Transverse colon (tissue), 4 donors: Measurements from ENCODE around the gene CLDN20. TPM values are rescaled to one million over a fixed set of nuclear protein-coding genes. Genes with fewer than 3 reads are reported as not detected.

ENCODE experiments used
- DNase-seq: peaks from one replicate; pipeline ENCODE4 v3.0.0-alpha.2; 2019
- H3K27ac ChIP-seq, 4 donors: fragments of 200-600 bp; sonication (generic); 2 replicates each; pipeline ENCODE4 v1.5.1; 2016 to 2018; ENCODE audit warnings: inconsistent platforms in 4 of 4
- H3K27me3 ChIP-seq: fragments of 200-600 bp; sonication (generic); 2 replicates; pipeline ENCODE4 v1.5.1; 2017; ENCODE audit warnings: inconsistent platforms
- H3K36me3 ChIP-seq, 4 donors: fragments of 200-600 bp; sonication (generic); 2 replicates each; pipeline ENCODE4 v1.5.1; 2017 to 2019; ENCODE audit warnings: inconsistent platforms in 4 of 4
- H3K4me1 ChIP-seq, 4 donors: fragments of 200-600 bp; sonication (generic); 2 replicates each; pipeline ENCODE4 v1.5.1; 2017 to 2020; ENCODE audit warnings: inconsistent platforms in 4 of 4
- H3K4me3 ChIP-seq, 4 donors: fragments of 200-600 bp; sonication (generic); 1 replicate in 1 of 4; 2 replicates in 3 of 4; pipeline versions ENCODE4 v1.5.1 to v1.6.1; 2017 to 2019; ENCODE audit warnings: inconsistent platforms in 4 of 4
- H3K9me3 ChIP-seq, 2 donors: fragments of 200-600 bp; sonication (generic); 2 replicates each; pipeline ENCODE4 v1.5.1; 2017 to 2019; ENCODE audit warnings: inconsistent platforms in 2 of 2
- CTCF ChIP-seq, 5 experiments: fragments of 200-600 bp in 3 of 5; fragments of 450-650 bp in 2 of 5; sonication (generic) in 3 of 5; IDR thresholded peaks; 1 replicate in 2 of 5; 2 replicates in 3 of 5; pipeline ENCODE4 v1.5.1; 2016 to 2017; ENCODE audit warnings: antibody characterized with exemption in 5 of 5, inconsistent platforms in 3 of 5, mild to moderate bottlenecking in 2 of 5, moderate library complexity in 1 of 5
- EP300 ChIP-seq: sonication (generic); formaldehyde crosslinking; IDR thresholded peaks from one replicate; pipeline ENCODE4 v1.6.1; 2017; ENCODE audit warnings: antibody characterized with exemption, low read depth
- POLR2A ChIP-seq: fragments of 450-650 bp; IDR thresholded peaks from one replicate; pipeline ENCODE4 v1.6.1; 2016; ENCODE audit warnings: antibody characterized with exemption, mild to moderate bottlenecking, moderate library complexity
- POLR2AphosphoS5 ChIP-seq, 3 donors: sonication (generic); formaldehyde crosslinking; IDR thresholded peaks; one replicate each; pipeline ENCODE4 v1.6.1; 2016; ENCODE audit warnings: antibody characterized with exemption in 3 of 3
- WGBS, 2 donors: methylation state at CpG; one replicate each; pipeline ENCODE4 v1.1.5; 2018; ENCODE audit warnings: low coverage in 1 of 2; 5-methylcytosine and 5-hydroxymethylcytosine counted together
- in situ Hi-C, 4 donors: fragments of 200-750 bp; cut with MboI; loops; one replicate each; pipeline versions ENCODE4 v1.15.0 to v1.15.1; 2017; ENCODE audit warnings: low sequenced_read_pairs in 3 of 4, low pct_ligation_motif_present in 1 of 4, low pct_unique_long_range_greater_than_20kb in 1 of 4
- intact Hi-C: fragments of 100-400 bp; cut with DNase I; formaldehyde crosslinking; loops from one replicate; pipeline ENCODE4 v1.15.1; 2023; ENCODE audit warnings: low total_unique reads
- total RNA-seq, 4 donors: library from RNA; depleted of rRNA; stranded (reverse); fragments of >200 nt; gene quantifications; one replicate each; pipeline ENCODE4 v1.1.0, GENCODE V29; 2016

The CLDN20 gene
- total RNA-seq, 4 donors from 2014 or later: not detected

- Histone ChIP-seq H3K36me3 (no peaks in the 10 kb centered on the region), H3K4me3 (no peak overlapping the region), H3K27me3 (no peaks in the 10 kb centered on the region), H3K4me1 (peaks cover 0 to 3% (median 0%) of the 10 kb centered on the region in 4 donors), H3K9me3 (no peaks in the 10 kb centered on the region), H3K27ac (no peak overlapping the region)
- in situ Hi-C loops: loop anchor here (10.0 to 25.0 kb wide), 4 partner anchors 199 to 1236 kb away; no protein-coding TSS in a partner anchor
- TF ChIP-seq EP300 (no peak), CTCF (IDR thresholded peaks at IDR 0.05) (no peak), POLR2A (no peak), POLR2AphosphoS5 (IDR thresholded peaks at IDR 0.05) (no peak)
- WGBS, 2 donors: 69 to 79% methylated on average over 3 to 6 of the region's 6 CpGs
- DNase-seq: no peak
- intact Hi-C loops: no loop called here
These were observed 62.1 kb downstream of the CLDN20 start for GRCh38 chr6:155325700-155326516.

Other genes starting within 250 kb of the CLDN20 start
- gene TFB1M, start 50.5 kb downstream of the CLDN20 start, total RNA-seq: 10 to 100 TPM in 3 of 4 donors, 1 to 10 TPM in 1; 3.2 to 43.4 (median 16.5) TPM
- not detected for gene NOX3, start 191.8 kb downstream of the CLDN20 start, total RNA-seq